MM.1S (cell line): ENCODE results near the gene EEF1AKMT1.

Experiments used
- CTCF ChIP-seq: fragments of 300-600 bp; sonication (generic); IDR thresholded peaks from 2 replicates; pipeline ENCODE4 v1.5.1; 2016; ENCODE audit warnings: antibody characterized with exemption, low read length, mixed read lengths
- EZH2 ChIP-seq: fragments of 300-600 bp; sonication (generic); optimal IDR thresholded peaks from 2 replicates; pipeline ENCODE3; 2017; ENCODE audit warnings: low read depth, mild to moderate bottlenecking, antibody characterized with exemption, low read length, mixed read lengths
- EZH2phosphoT487 ChIP-seq: fragments of 300-600 bp; sonication (generic); IDR thresholded peaks from 2 replicates; pipeline ENCODE4 v1.6.1; 2018; ENCODE audit warnings: antibody characterized with exemption, low read length

GRCh38 chr13:20701461-20701860 lies 72.3 kb downstream of the EEF1AKMT1 start:
- no peak for TF ChIP-seq CTCF
- no peak for TF ChIP-seq EZH2
- no peak for TF ChIP-seq EZH2phosphoT487
